HL-60 (cell line): ENCODE data around the gene INHBE.
A peak's percentile ranks its signal among the peaks of the same experiment; 100 is the strongest.

Experiments used
- DNase-seq, 2 experiments: peaks; one replicate each; pipeline ENCODE4 v3.0.0-alpha.2; 2010 to 2020; ENCODE audit warnings: low read depth in 1 of 2, low spot score in 1 of 2
- H3K27ac ChIP-seq: fragments of 250-450 bp; sonication (Bioruptor Pico); replicated peaks from 2 replicates; pipeline ENCODE4 v1.5.1; 2020; ENCODE audit warnings: mild to moderate bottlenecking, moderate library complexity
- H3K27me3 ChIP-seq: fragments of 250-450 bp; sonication (Bioruptor Pico); 2 replicates; pipeline ENCODE4 v1.5.1; 2021; ENCODE audit warnings: mild to moderate bottlenecking, moderate library complexity; ENCODE audit not compliant: insufficient read depth, poor library complexity, severe bottlenecking
- H3K4me3 ChIP-seq: replicated peaks from 2 replicates; pipeline ENCODE4 v1.5.1; 2011; ENCODE audit warnings: mild to moderate bottlenecking, control low read depth, low read length; ENCODE audit not compliant: insufficient read depth
- CTCF ChIP-seq: IDR thresholded peaks from one replicate; pipeline ENCODE4 v1.5.1; 2011; ENCODE audit warnings: low read length, control low read depth, inconsistent platforms; ENCODE audit not compliant: insufficient read depth
- GABPA ChIP-seq: IDR thresholded peaks from 2 replicates; pipeline ENCODE4 v1.6.1; 2012; ENCODE audit warnings: low read depth
- POLR2AphosphoS5 ChIP-seq: IDR thresholded peaks from 2 replicates; pipeline ENCODE4 v1.6.1; 2012; ENCODE audit warnings: low read depth
- REST ChIP-seq: IDR thresholded peaks from 2 replicates; pipeline ENCODE4 v1.6.1; 2012; ENCODE audit warnings: low read depth; ENCODE audit not compliant: insufficient replicate concordance
- SPI1 ChIP-seq: IDR thresholded peaks from 2 replicates; pipeline ENCODE4 v1.6.1; 2012; ENCODE audit warnings: low read depth, mild to moderate bottlenecking, borderline replicate concordance

Gene INHBE

GRCh38 chr12:57474862-57475261 is 19.8 kb downstream of the INHBE start:
- TF ChIP-seq REST: no peak
- TF ChIP-seq POLR2AphosphoS5: no peak
- Histone ChIP-seq H3K27ac (no peak overlapping the region), H3K4me3 (no peak overlapping the region), H3K27me3 (no peaks in the 10 kb centered on the region)
- DNase-seq: no peak

DNA sequence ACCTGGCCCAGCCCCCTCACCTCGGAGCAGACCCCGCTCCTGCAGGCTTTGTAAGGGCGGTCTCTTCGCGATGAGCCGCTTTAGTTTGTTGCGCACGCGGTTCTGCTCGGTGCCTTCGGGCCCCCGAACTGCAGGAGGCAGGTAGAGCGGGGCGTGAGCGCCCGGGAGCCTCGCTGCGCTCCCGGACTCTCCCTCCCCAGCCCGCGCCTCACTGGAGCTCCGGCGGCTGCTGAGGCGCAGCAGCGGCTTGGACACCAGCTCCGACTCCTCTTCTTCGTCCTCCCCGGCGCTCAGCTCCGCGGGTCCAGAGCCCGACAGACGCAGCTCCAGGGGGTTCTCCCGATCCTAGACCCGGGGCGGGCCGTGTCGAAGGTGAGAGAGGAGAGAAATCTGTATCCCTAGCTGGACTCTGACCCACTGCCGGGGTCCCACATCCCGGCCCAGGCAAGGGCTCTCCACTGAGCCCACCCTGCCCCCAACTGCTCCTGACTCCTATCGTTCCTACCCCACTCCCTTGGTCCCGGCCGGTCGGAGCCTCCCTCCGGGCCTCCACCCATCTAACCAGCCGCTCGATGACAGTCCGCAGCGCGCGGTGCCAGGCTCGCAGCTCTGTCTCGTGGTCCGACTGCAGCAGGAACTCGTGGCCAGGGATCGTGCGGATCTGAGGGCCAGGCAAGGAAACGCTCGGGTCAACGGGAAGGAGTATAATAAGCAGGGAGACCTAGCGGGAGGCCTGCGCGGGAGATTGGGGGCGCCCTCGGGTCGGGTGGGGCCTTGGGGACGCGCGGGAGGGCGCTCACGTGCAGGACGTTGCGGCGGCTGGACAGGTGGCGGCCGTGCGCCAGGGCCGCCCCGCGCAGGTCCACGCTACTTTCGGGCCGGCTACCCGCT is 20.4 kb downstream of the INHBE start:
- no peak for DNase-seq
- TF ChIP-seq REST: no peak
- no peak for TF ChIP-seq GABPA
- no peak for TF ChIP-seq POLR2AphosphoS5
- TF ChIP-seq CTCF: no peak
- TF ChIP-seq SPI1: no peak
- Histone ChIP-seq H3K27me3 (no peaks in the 10 kb centered on the region), H3K27ac (peak overlapping the region; percentile 90), H3K4me3 (peak overlapping the region; percentile 62)

GRCh38 chr12:57476162-57476992 is 21.3 kb downstream of the INHBE start:
- peak; percentile 57 to 78 for DNase-seq
- no peaks in the 10 kb centered on the region for H3K27me3 ChIP-seq

More at GRCh38 chr12:57476162-57476992, 21.3 kb downstream of the INHBE start:
- Histone ChIP-seq H3K27ac (peak overlapping the region; percentile 90), H3K4me3 (peak overlapping the region; percentile 62)
- TF ChIP-seq GABPA: no peak
- TF ChIP-seq POLR2AphosphoS5: peak; percentile 51
- TF ChIP-seq SPI1: no peak
- no peak for TF ChIP-seq REST
- peak; percentile 8 for TF ChIP-seq CTCF
